OCI-LY3 (cell line): Measurements from ENCODE around the gene CCDC24.

ENCODE experiments used
- EZH2phosphoT487 ChIP-seq: fragments of 200-600 bp; shearing (Covaris generic); IDR thresholded peaks from 2 replicates; pipeline ENCODE4 v1.6.1; 2018; ENCODE audit warnings: antibody characterized with exemption, mixed run types, low read depth
- TF ChIP-seq, protein P1 (sequence below): fragments of 200-600, 300-600 bp; sonication (generic); IDR thresholded peaks from 2 replicates; pipeline ENCODE4 v1.5.1; 2014; ENCODE audit warnings: antibody characterized with exemption, low read length, low read depth

- TF ChIP-seq, protein P1, sequence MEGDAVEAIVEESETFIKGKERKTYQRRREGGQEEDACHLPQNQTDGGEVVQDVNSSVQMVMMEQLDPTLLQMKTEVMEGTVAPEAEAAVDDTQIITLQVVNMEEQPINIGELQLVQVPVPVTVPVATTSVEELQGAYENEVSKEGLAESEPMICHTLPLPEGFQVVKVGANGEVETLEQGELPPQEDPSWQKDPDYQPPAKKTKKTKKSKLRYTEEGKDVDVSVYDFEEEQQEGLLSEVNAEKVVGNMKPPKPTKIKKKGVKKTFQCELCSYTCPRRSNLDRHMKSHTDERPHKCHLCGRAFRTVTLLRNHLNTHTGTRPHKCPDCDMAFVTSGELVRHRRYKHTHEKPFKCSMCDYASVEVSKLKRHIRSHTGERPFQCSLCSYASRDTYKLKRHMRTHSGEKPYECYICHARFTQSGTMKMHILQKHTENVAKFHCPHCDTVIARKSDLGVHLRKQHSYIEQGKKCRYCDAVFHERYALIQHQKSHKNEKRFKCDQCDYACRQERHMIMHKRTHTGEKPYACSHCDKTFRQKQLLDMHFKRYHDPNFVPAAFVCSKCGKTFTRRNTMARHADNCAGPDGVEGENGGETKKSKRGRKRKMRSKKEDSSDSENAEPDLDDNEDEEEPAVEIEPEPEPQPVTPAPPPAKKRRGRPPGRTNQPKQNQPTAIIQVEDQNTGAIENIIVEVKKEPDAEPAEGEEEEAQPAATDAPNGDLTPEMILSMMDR, result no peak
- TF ChIP-seq EZH2phosphoT487, result no peak
Observed at GRCh38 chr1:43979261-43979527, 12.2 kb upstream of the CCDC24 start.
